Muscle layer of duodenum (tissue), 2 donors: ENCODE data around the gene KCMF1.

ENCODE experiments used
- H3K27ac ChIP-seq: one replicate; pipeline ENCODE4 v1.7.0; 2013; ENCODE audit warnings: mild to moderate bottlenecking, low read length
- H3K27me3 ChIP-seq: one replicate; pipeline ENCODE4 v1.7.0; 2013; ENCODE audit warnings: low read depth, mild to moderate bottlenecking, control low read depth, low read length
- H3K36me3 ChIP-seq, 2 donors: one replicate each; pipeline ENCODE4 v1.7.0; 2013; ENCODE audit warnings: low read length in 2 of 2, control low read depth in 1 of 2, mild to moderate bottlenecking in 1 of 2; ENCODE audit not compliant: insufficient read depth in 2 of 2, control insufficient read depth in 1 of 2
- H3K4me1 ChIP-seq, 2 donors: one replicate each; pipeline ENCODE4 v1.7.0; 2013; ENCODE audit warnings: low read length in 2 of 2, mild to moderate bottlenecking in 2 of 2, control low read depth in 1 of 2, moderate library complexity in 1 of 2; ENCODE audit not compliant: insufficient read depth in 2 of 2, control insufficient read depth in 1 of 2
- H3K4me3 ChIP-seq, 2 donors: one replicate each; pipeline ENCODE4 v1.7.0; 2013; ENCODE audit warnings: low read length in 2 of 2, low read depth in 1 of 2, mild to moderate bottlenecking in 1 of 2
- H3K9me3 ChIP-seq, 2 donors: one replicate each; pipeline ENCODE4 v1.7.0; 2013; ENCODE audit warnings: low read length in 2 of 2, control low read depth in 1 of 2, mild to moderate bottlenecking in 1 of 2; ENCODE audit not compliant: control insufficient read depth in 1 of 2
- donor health status: healthy.

Gene KCMF1

GRCh38 chr2:84957771-84958134, 13.2 kb upstream of the KCMF1 start:
- Histone ChIP-seq H3K27ac (peak overlapping the region; percentile 57), H3K9me3 (no peaks in the 10 kb centered on the region), H3K4me1 (peaks cover 5 to 12% of the 10 kb centered on the region in 2 donors), H3K36me3 (no peaks in the 10 kb centered on the region), H3K27me3 (no peaks in the 10 kb centered on the region), H3K4me3 (no peak overlapping the region)

DNA sequence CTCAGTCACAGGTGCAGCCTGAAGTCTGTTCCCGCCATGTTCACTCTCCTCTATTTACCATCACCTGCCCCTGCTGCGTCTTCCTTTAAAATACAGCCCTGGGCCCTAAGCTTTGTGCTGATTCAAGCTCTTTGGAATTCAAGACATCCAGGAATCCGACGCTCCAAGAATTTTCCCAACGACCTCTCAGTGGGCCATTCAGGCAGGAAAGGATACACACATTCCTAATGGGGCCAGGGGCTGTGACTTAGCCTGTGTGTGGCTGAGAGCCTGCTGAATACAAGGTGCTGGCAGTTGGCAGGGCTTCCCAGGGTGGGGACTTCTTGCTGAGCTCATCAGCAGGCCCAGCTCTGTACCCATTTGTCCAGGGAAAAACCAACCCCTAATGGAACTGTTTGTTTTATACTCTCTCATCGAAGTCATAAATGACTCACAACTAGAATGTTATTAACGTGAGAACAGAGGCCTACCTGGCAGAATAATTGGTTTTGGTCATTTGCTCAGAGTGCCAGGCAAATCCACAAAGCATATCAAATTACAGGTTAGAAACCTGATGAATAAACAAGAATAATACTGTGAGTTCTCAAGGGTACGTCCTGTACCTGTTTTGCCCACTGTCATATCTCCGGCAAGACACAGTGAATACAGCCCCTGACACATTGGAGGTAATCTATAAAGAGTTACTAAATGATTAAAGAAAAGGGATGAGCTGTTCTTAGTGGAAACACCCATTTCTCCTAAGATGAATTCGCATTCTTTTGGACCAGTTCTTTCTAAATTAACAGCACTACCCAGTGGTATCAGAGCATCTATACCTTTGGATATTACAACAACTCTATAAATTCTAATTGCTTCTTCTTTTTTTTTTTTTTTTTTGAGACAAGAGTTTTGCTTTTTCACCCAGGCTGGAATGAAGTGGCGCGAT, 12.6 kb upstream of the KCMF1 start:
- H3K9me3 ChIP-seq, result no peaks in the 10 kb centered on the region
- H3K27ac ChIP-seq, result peak overlapping the region; percentile 57
- H3K4me3 ChIP-seq, result no peak overlapping the region

DNA sequence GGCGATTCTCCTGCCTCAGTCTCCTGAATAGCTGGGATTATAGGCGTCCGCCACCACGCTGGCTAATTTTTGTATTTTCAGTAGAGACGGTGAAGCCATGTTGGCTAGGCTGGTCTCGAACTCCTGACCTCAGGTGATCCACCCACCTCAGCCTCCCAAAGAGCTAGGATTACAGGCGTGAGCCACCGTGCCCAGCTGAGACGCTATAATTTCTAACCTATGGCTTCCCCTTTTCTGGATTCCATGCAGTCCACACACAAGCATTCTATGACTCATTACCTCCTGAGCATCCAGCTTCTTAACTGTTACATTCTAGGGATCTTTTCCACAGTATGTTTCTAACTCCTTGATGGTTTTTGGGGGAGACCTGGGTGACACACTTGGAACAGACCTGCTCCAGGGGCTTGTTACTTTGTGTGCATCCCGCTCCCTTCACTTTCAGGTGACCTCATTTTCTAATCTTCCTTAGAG, 11.8 kb upstream of the KCMF1 start:
- peaks cover 5 to 12% of the 10 kb centered on the region in 2 donors for H3K4me1 ChIP-seq
- H3K27ac ChIP-seq, result peak overlapping the region; percentile 0
- H3K36me3 ChIP-seq, result no peaks in the 10 kb centered on the region
- H3K9me3 ChIP-seq, result no peaks in the 10 kb centered on the region
- no peaks in the 10 kb centered on the region for H3K27me3 ChIP-seq
- H3K4me3 ChIP-seq, result no peak overlapping the region

More for the DNA sequence above, 12.6 kb upstream of the KCMF1 start:
- H3K4me1 ChIP-seq, result peaks cover 5 to 12% of the 10 kb centered on the region in 2 donors
- no peaks in the 10 kb centered on the region for H3K36me3 ChIP-seq
- H3K27me3 ChIP-seq, result no peaks in the 10 kb centered on the region

DNA sequence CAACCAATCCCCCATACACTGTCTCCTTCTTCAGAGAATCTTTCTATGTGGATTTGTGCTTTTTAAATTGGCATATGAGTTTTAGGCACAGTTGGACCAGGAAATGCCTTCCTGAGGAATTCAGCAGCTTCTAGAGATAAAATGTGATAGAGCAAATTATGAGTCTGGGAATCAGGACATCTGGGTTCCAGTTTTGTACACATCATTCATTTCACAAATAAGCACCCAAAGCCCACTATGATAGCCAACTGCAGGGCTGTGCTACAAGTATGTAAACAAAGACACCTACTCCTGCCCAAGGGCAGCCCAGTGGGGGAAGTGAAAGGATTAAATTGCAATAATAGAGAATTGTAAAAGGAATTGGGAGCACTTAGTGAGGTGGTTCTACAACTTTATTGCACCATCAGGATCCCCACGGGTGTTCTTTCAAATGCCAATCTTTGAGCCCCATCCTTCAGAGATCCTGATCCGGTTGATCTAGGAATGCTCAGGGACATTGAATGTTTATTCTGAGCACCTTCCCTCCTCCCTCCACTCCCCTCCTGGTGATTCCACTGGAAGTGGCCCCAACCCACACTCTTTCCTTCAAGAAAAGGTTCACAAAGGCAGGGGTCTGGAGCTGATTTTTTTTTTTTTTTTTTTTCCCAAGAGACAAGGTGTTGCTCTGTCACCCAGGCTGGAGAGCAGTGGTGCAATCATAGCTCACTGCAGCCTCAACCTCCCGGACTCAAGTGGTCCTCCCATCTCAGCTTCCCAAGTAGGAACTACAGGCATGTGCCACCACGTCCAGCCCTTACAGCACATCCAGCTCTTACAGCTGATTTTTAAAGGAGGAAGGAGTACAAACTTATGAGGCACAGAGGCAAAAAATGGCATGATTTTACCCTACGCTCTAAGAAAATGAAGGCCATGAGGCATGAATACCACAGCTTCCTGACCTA, 11.1 kb upstream of the KCMF1 start:
- no peaks in the 10 kb centered on the region for H3K9me3 ChIP-seq
- H3K4me3 ChIP-seq, result no peak overlapping the region
- H3K27me3 ChIP-seq, result no peaks in the 10 kb centered on the region
- no peaks in the 10 kb centered on the region for H3K36me3 ChIP-seq
- H3K27ac ChIP-seq, result peak overlapping the region; percentile 0
- H3K4me1 ChIP-seq, result peaks cover 5 to 12% of the 10 kb centered on the region in 2 donors

- peaks cover 6 to 11% of the 10 kb centered on the region in 2 donors for H3K4me1 ChIP-seq
- H3K9me3 ChIP-seq, result no peaks in the 10 kb centered on the region
- H3K27me3 ChIP-seq, result no peaks in the 10 kb centered on the region
- no peak overlapping the region for H3K27ac ChIP-seq
- no peak overlapping the region for H3K4me3 ChIP-seq
- no peaks in the 10 kb centered on the region for H3K36me3 ChIP-seq
These were observed 8.0 kb upstream of the KCMF1 start for GRCh38 chr2:84962917-84963316.

DNA sequence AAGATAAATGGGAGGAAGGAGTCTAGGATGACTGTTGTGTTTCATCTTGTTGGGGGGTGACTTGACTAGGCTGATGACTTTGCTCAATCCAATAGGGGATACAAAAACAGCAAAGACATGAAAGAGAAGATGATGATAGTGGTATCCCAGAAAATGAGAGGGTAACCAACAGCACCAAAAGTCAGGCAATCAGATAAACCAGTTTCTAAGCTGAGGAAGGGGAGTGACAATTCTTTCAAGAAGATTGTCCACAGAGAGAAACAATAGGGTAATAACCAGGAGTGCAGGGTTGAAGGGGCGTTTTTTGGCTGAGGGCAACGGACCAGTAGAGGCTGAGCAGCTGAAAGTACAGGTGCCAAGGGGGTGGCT, 7.7 kb upstream of the KCMF1 start:
- no peak overlapping the region for H3K4me3 ChIP-seq
- no peaks in the 10 kb centered on the region for H3K27me3 ChIP-seq
- peaks cover 10 to 11% of the 10 kb centered on the region in 2 donors for H3K4me1 ChIP-seq
- H3K9me3 ChIP-seq, result no peaks in the 10 kb centered on the region
- H3K36me3 ChIP-seq, result no peaks in the 10 kb centered on the region
- H3K27ac ChIP-seq, result no peak overlapping the region

- no peak overlapping the region for H3K27ac ChIP-seq
- no peaks in the 10 kb centered on the region for H3K36me3 ChIP-seq
- H3K4me3 ChIP-seq, result no peak overlapping the region
- peaks cover 12 to 14% of the 10 kb centered on the region in 2 donors for H3K4me1 ChIP-seq
- H3K27me3 ChIP-seq, result no peaks in the 10 kb centered on the region
- H3K9me3 ChIP-seq, result no peaks in the 10 kb centered on the region
These were observed 7.1 kb upstream of the KCMF1 start for GRCh38 chr2:84963692-84964405.

- H3K36me3 ChIP-seq, result no peaks in the 10 kb centered on the region
- H3K4me1 ChIP-seq, result peaks cover 16% of the 10 kb centered on the region in 2 donors
- H3K9me3 ChIP-seq, result no peaks in the 10 kb centered on the region
- H3K27me3 ChIP-seq, result no peaks in the 10 kb centered on the region
- H3K4me3 ChIP-seq, result no peak overlapping the region
- H3K27ac ChIP-seq, result no peak overlapping the region
These were observed 6.4 kb upstream of the KCMF1 start for GRCh38 chr2:84964406-84965191.

DNA sequence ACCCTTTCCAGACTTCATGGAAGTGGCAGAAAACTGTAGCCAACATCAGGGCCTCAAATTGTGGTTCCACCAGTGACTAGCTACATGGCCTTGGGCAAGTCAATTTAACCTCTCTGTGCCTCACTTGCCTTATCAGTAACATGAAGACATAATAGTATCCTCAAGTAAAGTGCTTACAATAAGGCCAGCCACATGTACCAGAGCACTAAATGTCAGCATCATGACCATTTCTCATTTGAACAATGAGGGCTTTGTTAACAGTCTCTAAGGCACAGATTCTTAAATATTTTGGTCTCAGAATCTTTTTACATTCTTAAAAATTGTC, 5.8 kb upstream of the KCMF1 start:
- Histone ChIP-seq H3K4me1 (peaks cover 16 to 17% of the 10 kb centered on the region in 2 donors), H3K36me3 (no peaks in the 10 kb centered on the region)

DNA sequence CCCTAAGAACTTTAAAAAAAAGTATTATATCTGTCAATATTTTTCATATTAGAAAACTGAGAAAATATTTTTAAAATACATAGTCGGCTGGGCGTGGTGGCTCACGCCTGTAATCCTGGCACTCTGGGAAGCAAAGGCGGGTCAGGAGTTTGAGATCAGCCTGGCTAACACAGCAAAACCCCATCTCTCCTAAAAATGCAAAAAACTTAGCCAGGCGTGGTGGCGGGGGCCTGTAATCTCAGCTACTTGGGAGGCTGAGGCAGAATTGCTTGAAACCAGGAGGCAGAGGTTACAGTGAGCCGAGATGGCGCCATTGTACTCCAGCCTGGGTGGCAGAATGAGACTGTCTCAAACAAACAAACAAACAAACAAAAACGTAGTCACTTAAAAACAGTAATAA, 5.1 kb upstream of the KCMF1 start:
- peaks cover 16 to 17% of the 10 kb centered on the region in 2 donors for H3K4me1 ChIP-seq
- no peaks in the 10 kb centered on the region for H3K36me3 ChIP-seq
- H3K9me3 ChIP-seq, result no peaks in the 10 kb centered on the region
- H3K27ac ChIP-seq, result no peak overlapping the region
- no peaks in the 10 kb centered on the region for H3K27me3 ChIP-seq
- H3K4me3 ChIP-seq, result no peak overlapping the region

More for the DNA sequence above, 5.8 kb upstream of the KCMF1 start:
- H3K27ac ChIP-seq, result no peak overlapping the region
- H3K9me3 ChIP-seq, result no peaks in the 10 kb centered on the region
- no peak overlapping the region for H3K4me3 ChIP-seq
- no peaks in the 10 kb centered on the region for H3K27me3 ChIP-seq
